ENCODE results near the gene IWS1. TPM values are rescaled to one million over a fixed set of nuclear protein-coding genes. Genes with fewer than 3 reads are reported as not detected.

The IWS1 gene
- total RNA-seq, 1 experiment from 2014 or later, result 70.5 TPM

- TF ChIP-seq, protein P1, sequence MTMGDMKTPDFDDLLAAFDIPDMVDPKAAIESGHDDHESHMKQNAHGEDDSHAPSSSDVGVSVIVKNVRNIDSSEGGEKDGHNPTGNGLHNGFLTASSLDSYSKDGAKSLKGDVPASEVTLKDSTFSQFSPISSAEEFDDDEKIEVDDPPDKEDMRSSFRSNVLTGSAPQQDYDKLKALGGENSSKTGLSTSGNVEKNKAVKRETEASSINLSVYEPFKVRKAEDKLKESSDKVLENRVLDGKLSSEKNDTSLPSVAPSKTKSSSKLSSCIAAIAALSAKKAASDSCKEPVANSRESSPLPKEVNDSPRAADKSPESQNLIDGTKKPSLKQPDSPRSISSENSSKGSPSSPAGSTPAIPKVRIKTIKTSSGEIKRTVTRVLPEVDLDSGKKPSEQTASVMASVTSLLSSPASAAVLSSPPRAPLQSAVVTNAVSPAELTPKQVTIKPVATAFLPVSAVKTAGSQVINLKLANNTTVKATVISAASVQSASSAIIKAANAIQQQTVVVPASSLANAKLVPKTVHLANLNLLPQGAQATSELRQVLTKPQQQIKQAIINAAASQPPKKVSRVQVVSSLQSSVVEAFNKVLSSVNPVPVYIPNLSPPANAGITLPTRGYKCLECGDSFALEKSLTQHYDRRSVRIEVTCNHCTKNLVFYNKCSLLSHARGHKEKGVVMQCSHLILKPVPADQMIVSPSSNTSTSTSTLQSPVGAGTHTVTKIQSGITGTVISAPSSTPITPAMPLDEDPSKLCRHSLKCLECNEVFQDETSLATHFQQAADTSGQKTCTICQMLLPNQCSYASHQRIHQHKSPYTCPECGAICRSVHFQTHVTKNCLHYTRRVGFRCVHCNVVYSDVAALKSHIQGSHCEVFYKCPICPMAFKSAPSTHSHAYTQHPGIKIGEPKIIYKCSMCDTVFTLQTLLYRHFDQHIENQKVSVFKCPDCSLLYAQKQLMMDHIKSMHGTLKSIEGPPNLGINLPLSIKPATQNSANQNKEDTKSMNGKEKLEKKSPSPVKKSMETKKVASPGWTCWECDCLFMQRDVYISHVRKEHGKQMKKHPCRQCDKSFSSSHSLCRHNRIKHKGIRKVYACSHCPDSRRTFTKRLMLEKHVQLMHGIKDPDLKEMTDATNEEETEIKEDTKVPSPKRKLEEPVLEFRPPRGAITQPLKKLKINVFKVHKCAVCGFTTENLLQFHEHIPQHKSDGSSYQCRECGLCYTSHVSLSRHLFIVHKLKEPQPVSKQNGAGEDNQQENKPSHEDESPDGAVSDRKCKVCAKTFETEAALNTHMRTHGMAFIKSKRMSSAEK (CRISPR knock-in tag; IDR thresholded peaks at IDR 0.05; ENCODE audit: borderline replicate concordance), result no peak
- TF ChIP-seq PRRX2 (CRISPR knock-in tag; IDR thresholded peaks at IDR 0.05), result no peak
- no peak for TF ChIP-seq ERG (CRISPR knock-in tag; IDR thresholded peaks at IDR 0.05)
- no peak for TF ChIP-seq KAT7 (CRISPR knock-in tag; IDR thresholded peaks at IDR 0.05; ENCODE audit: borderline replicate concordance)
- TF ChIP-seq OVOL2 (CRISPR knock-in tag; IDR thresholded peaks at IDR 0.05; ENCODE audit: borderline replicate concordance), result no peak
Measured at GRCh38 chr2:127434515-127434914, 91.8 kb downstream of the IWS1 start (continued).

- ChIA-PET POLR2A (no interaction called here), CTCF (no interaction called here)
- Mint-ChIP-seq H3K4me1 (no peaks in the 10 kb centered on the region), H3K36me3 (no peaks in the 10 kb centered on the region), H3K4me3 (no peak overlapping the region), H3K27ac (no peak overlapping the region), H3K27me3 (ENCODE audit: low read depth) (no peaks in the 10 kb centered on the region), H3K9me3 (no peaks in the 10 kb centered on the region)
- TF ChIP-seq ESRRA (CRISPR knock-in tag; IDR thresholded peaks at IDR 0.05; ENCODE audit: borderline replicate concordance) (no peak), NFYB (CRISPR knock-in tag; conservative IDR thresholded peaks at IDR 0.05; ENCODE audit: low read depth) (no peak), NR2C2 (CRISPR knock-in tag; IDR thresholded peaks at IDR 0.05) (no peak), ELF4 (CRISPR knock-in tag; IDR thresholded peaks at IDR 0.05; ENCODE audit: low read depth) (no peak), PREB (CRISPR knock-in tag; IDR thresholded peaks at IDR 0.05; ENCODE audit: borderline replicate concordance) (no peak), E2F1 (CRISPR knock-in tag; IDR thresholded peaks at IDR 0.05) (no peak)
- ATAC-seq, result no peak
- DNase-seq (ENCODE audit: low spot score), result no peak
Measured at GRCh38 chr2:127431408-127432023, 94.8 kb downstream of the IWS1 start.

Other genes with a start within 250 kb of the IWS1 start
- 43.3 to 48.1 TPM (median 43.8 TPM) in 3 replicates for gene ERCC3, start 232.3 kb downstream of the IWS1 start, total RNA-seq (2021)
- 26.9 to 31.7 TPM (median 31.3 TPM) in 3 replicates for gene MAP3K2, start 138.5 kb downstream of the IWS1 start, total RNA-seq (2021)
- gene PROC, start 108.1 kb downstream of the IWS1 start, total RNA-seq (2021), result 0.30 to 0.59 TPM (median 0.39 TPM) in 3 replicates
- 0.02 TPM in 1 of 3 replicates, not detected in the others for gene MYO7B, start 9.2 kb upstream of the IWS1 start, total RNA-seq (2021)
- not detected in 3 replicates for gene GPR17, start 119.7 kb upstream of the IWS1 start, total RNA-seq (2021)
- gene LIMS2, start 149.0 kb upstream of the IWS1 start, total RNA-seq (2021), result 1.9 to 2.5 TPM (median 2.4 TPM) in 3 replicates
- 9.2 to 10.5 TPM (median 9.8 TPM) in 3 replicates for gene SFT2D3, start 175.0 kb upstream of the IWS1 start, total RNA-seq (2021)